MM.1S (cell line): ENCODE data around the gene PKNOX1.
"Not testable (repeated sequence)": the region's sequence is repeated elsewhere in the genome, so short reads cannot be mapped to it uniquely, and the experiment has no call there.

Experiments
- DNase-seq: peaks from one replicate; pipeline ENCODE4 v3.0.0-alpha.2; 2015
- H2AFZ ChIP-seq: fragments of 300-600 bp; sonication (generic); 2 replicates; pipeline ENCODE4 v1.6.0; 2016; ENCODE audit warnings: antibody characterized with exemption, low read length
- H3F3A ChIP-seq: fragments of 300-600 bp; sonication (generic); 2 replicates; pipeline ENCODE4 v1.6.1; 2016; ENCODE audit warnings: mild to moderate bottlenecking, antibody characterized with exemption, low read length, moderate library complexity, mixed read lengths; ENCODE audit not compliant: insufficient read depth
- H3K27ac ChIP-seq: fragments of 300-600 bp; sonication (generic); 2 replicates; pipeline ENCODE4 v1.5.1; 2016; ENCODE audit warnings: mild to moderate bottlenecking, low read length
- H3K27me3 ChIP-seq: fragments of 300-600 bp; sonication (generic); replicated peaks from 2 replicates; pipeline ENCODE4 v1.6.0; 2016; ENCODE audit warnings: low read length; ENCODE audit not compliant: insufficient read depth
- H3K36me3 ChIP-seq: fragments of 300-600 bp; sonication (generic); replicated peaks from 2 replicates; pipeline ENCODE4 v1.6.1; 2016; ENCODE audit warnings: mild to moderate bottlenecking, low read length, mixed read lengths; ENCODE audit not compliant: insufficient read depth
- H3K4me1 ChIP-seq: fragments of 300-600 bp; sonication (generic); 2 replicates; pipeline ENCODE4 v1.6.1; 2016; ENCODE audit warnings: low read length, mixed read lengths
- H3K4me2 ChIP-seq: fragments of 300-600 bp; sonication (generic); 2 replicates; pipeline ENCODE4 v1.6.0; 2016; ENCODE audit warnings: low read depth, low read length
- H3K4me3 ChIP-seq: fragments of 300-600 bp; sonication (generic); 2 replicates; pipeline ENCODE4 v1.5.1; 2016; ENCODE audit warnings: low read length, mixed read lengths
- H3K79me2 ChIP-seq: fragments of 300-600 bp; sonication (generic); 2 replicates; pipeline ENCODE4 v1.6.1; 2016; ENCODE audit warnings: mixed run types, low read length, mixed read lengths
- H3K9ac ChIP-seq: fragments of 300-600 bp; sonication (generic); 2 replicates; pipeline ENCODE4 v1.6.1; 2016; ENCODE audit warnings: low read length, mixed read lengths
- H3K9me2 ChIP-seq: fragments of 300-600 bp; sonication (generic); replicated peaks from 2 replicates; pipeline ENCODE4 v1.6.1; 2016; ENCODE audit warnings: mild to moderate bottlenecking, low read length, mixed read lengths; ENCODE audit not compliant: insufficient read depth
- H3K9me3 ChIP-seq: fragments of 300-600 bp; sonication (generic); replicated peaks from 2 replicates; pipeline ENCODE4 v1.6.1; 2016; ENCODE audit warnings: mild to moderate bottlenecking, low read length, mixed read lengths; ENCODE audit not compliant: insufficient read depth
- H4K20me1 ChIP-seq: fragments of 300-600 bp; sonication (generic); 2 replicates; pipeline ENCODE4 v1.6.1; 2016; ENCODE audit warnings: mild to moderate bottlenecking, low read length, moderate library complexity, mixed read lengths; ENCODE audit not compliant: insufficient read depth
- CTCF ChIP-seq: fragments of 300-600 bp; sonication (generic); IDR thresholded peaks from 2 replicates; pipeline ENCODE4 v1.5.1; 2016; ENCODE audit warnings: antibody characterized with exemption, low read length, mixed read lengths
- EZH2 ChIP-seq: fragments of 300-600 bp; sonication (generic); optimal IDR thresholded peaks from 2 replicates; pipeline ENCODE3; 2017; ENCODE audit warnings: low read depth, mild to moderate bottlenecking, antibody characterized with exemption, low read length, mixed read lengths
- EZH2phosphoT487 ChIP-seq: fragments of 300-600 bp; sonication (generic); IDR thresholded peaks from 2 replicates; pipeline ENCODE4 v1.6.1; 2018; ENCODE audit warnings: antibody characterized with exemption, low read length

The PKNOX1 gene, protein sequence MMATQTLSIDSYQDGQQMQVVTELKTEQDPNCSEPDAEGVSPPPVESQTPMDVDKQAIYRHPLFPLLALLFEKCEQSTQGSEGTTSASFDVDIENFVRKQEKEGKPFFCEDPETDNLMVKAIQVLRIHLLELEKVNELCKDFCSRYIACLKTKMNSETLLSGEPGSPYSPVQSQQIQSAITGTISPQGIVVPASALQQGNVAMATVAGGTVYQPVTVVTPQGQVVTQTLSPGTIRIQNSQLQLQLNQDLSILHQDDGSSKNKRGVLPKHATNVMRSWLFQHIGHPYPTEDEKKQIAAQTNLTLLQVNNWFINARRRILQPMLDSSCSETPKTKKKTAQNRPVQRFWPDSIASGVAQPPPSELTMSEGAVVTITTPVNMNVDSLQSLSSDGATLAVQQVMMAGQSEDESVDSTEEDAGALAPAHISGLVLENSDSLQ

GRCh38 chr21:42973991-42974831 is at the start of gene PKNOX1:
TSS of gene PKNOX1 (plus strand) at chr21:42974562. CDS start at chr21:43004382, 29,820 bp downstream.
- no peaks in the 10 kb centered on the region for H3K9me2 ChIP-seq
- H4K20me1 ChIP-seq = no peaks in the 10 kb centered on the region
- peak within 1 kb of the TSS; percentile 63; the same call in 1 of the 2 replicates for H3K27ac ChIP-seq
- H3K79me2 ChIP-seq = peaks cover 39% of the 10 kb centered on the region
- no peaks in the 10 kb centered on the region for H3K27me3 ChIP-seq
- no peaks in the 10 kb centered on the region for H3K9me3 ChIP-seq
- peak; percentile 100 for DNase-seq
- peak within 1 kb of the TSS; percentile 86 for H3K9ac ChIP-seq
- peaks cover 15% of the 10 kb centered on the region for H3K4me1 ChIP-seq
- H2AFZ ChIP-seq = peak within 1 kb of the TSS; percentile 93
- no peak for TF ChIP-seq EZH2
- TF ChIP-seq EZH2phosphoT487 = no peak
- peak; percentile 27; the same call in 1 of the 2 replicates for TF ChIP-seq CTCF
- no peaks in the 10 kb centered on the region; the same call in 1 of the 2 replicates for H3K36me3 ChIP-seq
- H3K4me2 ChIP-seq = peak within 1 kb of the TSS; percentile 97
- H3F3A ChIP-seq = peaks cover 10% of the 10 kb centered on the region; the same call in 1 of the 2 replicates
- H3K4me3 ChIP-seq = peak within 1 kb of the TSS; percentile 80

DNA sequence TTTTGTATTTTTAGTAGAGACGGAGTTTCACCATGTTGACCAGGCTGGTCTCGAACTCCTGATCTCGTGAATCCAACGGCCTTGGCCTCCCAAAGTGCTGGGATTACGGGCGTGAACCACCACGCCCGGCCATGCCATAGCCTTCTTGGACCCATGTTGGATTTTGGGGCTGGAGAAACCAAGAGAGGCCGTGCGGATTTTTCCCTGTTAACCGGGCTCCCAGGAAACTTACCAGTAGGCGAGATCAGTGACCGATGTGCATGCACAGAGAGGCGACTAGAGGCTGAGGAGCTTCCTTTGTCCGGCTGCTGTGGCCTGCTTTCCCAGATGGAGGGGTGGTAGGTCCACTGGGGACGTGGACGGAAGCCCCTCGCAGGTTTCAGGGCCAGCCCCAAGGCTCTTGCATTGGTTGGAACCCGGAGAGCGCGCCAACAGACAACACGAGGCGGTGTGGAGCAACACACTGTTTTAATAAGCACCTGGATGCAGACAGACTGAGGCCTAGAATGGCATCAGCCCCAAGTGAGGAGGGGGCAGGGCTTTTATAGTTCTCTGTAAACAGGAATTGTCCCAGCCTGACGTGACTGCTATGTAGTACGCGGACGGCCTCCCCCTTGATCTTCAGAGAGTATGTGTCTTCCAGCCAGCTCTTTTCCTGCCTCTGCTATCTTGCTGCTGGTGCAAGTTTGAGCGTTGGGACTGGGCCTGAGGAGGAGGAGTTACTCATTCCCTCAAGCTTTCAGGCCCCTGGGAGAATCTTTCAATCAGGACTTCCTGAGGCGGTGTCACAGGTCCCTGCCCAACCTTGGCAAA is 49.0 kb upstream of the PKNOX1 start, which contains the start of gene ERVH48-1:
ERVH48-1 (minus strand) TSS at position 517 of the 813 bp plus-strand sequence. CDS start 6,624 bp downstream, outside the sequence.
- no peak within 1 kb of the TSS for H3K4me3 ChIP-seq

GRCh38 chr21:42927474-42928200 is 46.7 kb upstream of the PKNOX1 start:
- H3F3A ChIP-seq, H3K4me1 ChIP-seq, H4K20me1 ChIP-seq, H3K79me2 ChIP-seq, H3K36me3 ChIP-seq, H3K9me2 ChIP-seq, H3K27me3 ChIP-seq, DNase-seq, H2AFZ ChIP-seq, H3K4me2 ChIP-seq, H3K4me3 ChIP-seq, H3K9ac ChIP-seq, H3K9me3 ChIP-seq, H3K27ac ChIP-seq: not testable (repeated sequence)

More for the DNA sequence above, 49.0 kb upstream of the PKNOX1 start, which contains the start of gene ERVH48-1:
- H3K4me2 ChIP-seq = no peak within 1 kb of the TSS
- H4K20me1 ChIP-seq = no peaks in the 10 kb centered on the region
- H3K9me3 ChIP-seq = no peaks in the 10 kb centered on the region
- H2AFZ ChIP-seq = 0 out of 2 replicates have a peak within 1 kb of the TSS, but pooled peaks have one; percentile 69
- no peaks in the 10 kb centered on the region for H3K36me3 ChIP-seq
- no peak within 1 kb of the TSS for H3K27ac ChIP-seq
- H3K27me3 ChIP-seq = no peaks in the 10 kb centered on the region
- H3K9ac ChIP-seq = no peak within 1 kb of the TSS
- peaks cover 9% of the 10 kb centered on the region; the same call in 1 of the 2 replicates for H3K4me1 ChIP-seq
- TF ChIP-seq CTCF = no peak
- no peak for TF ChIP-seq EZH2
- no peak for TF ChIP-seq EZH2phosphoT487
- H3K9me2 ChIP-seq = no peaks in the 10 kb centered on the region
- H3F3A ChIP-seq = no peaks in the 10 kb centered on the region
- H3K79me2 ChIP-seq = no peaks in the 10 kb centered on the region
- no peak for DNase-seq
